BJ (cell line): ENCODE measurements around the gene ADPRHL1. TPM values are rescaled to one million over a fixed set of nuclear protein-coding genes. Genes with fewer than 3 reads are reported as not detected.

Experiments
- CTCF ChIA-PET: fragments of 350-600 bp; formaldehyde crosslinking; extraction: SDS; loops from one replicate; lab custom pipeline; 2021; ENCODE audit warnings: antibody characterized with exemption, inconsistent platforms; lab: Yijun Ruan, JAX
- POLR2A ChIA-PET: fragments of 300-600 bp; sonication (Branson Sonifier 250); formaldehyde crosslinking; extraction: SDS; loops from one replicate; lab custom pipeline; 2021; ENCODE audit warnings: antibody characterized with exemption; lab: Charles Lee
- DNase-seq: peaks from one replicate; pipeline ENCODE4 v3.0.0-alpha.2; 2011; ENCODE audit warnings: low read depth
- H3K27me3 ChIP-seq: 2 replicates; pipeline ENCODE4 v1.6.0; 2011; ENCODE audit warnings: low read length; ENCODE audit not compliant: control insufficient read depth, insufficient read depth
- H3K36me3 ChIP-seq: 2 replicates; pipeline ENCODE4 v1.5.1; 2011; ENCODE audit warnings: low read length; ENCODE audit not compliant: control insufficient read depth, insufficient read depth
- H3K4me3 ChIP-seq: 2 replicates; pipeline ENCODE4 v1.5.1; 2011; ENCODE audit warnings: low read depth, mild to moderate bottlenecking, control low read depth, low read length
- polyA plus RNA-seq: library from polyadenylated mRNA; depleted of rRNA; stranded (reverse); fragments of >200 nt; gene quantifications from 2 replicates; pipeline ENCODE4 v1.2.3, GENCODE V29; 2011
- TF ChIP-seq, protein P1 (sequence below): IDR thresholded peaks from 2 replicates; pipeline ENCODE4 v1.5.1; 2011; ENCODE audit warnings: low read depth, mild to moderate bottlenecking, control low read depth, inconsistent platforms, low read length, moderate library complexity; ENCODE audit not compliant: insufficient read depth

Gene ADPRHL1
- polyA plus RNA-seq, 1 experiment, result 1.1 TPM

DNA sequence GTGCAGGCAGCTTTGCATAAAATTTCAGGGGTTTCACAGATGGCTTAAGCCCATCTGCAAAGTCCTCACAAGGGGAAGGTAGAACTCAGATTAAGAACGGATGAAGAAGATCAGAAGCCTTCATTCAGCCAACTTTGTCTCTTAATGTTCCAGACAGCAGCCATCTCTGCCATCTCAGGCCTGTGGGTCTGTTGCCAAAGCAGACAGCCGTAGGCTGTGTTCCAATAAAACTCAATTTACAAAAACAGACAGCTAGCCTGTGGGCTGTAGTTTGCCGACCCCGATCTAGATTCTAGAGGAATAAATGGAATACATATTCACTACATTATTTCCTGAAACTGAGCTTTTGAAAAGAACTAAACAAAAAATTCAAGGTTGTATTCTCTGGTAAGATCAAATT is 33.4 kb upstream of the ADPRHL1 start:
- CTCF ChIA-PET, result no interaction called here
- no peak overlapping the region for H3K4me3 ChIP-seq
- H3K27me3 ChIP-seq, result no peaks in the 10 kb centered on the region
- POLR2A ChIA-PET, result no interaction called here
- TF ChIP-seq, protein P1, sequence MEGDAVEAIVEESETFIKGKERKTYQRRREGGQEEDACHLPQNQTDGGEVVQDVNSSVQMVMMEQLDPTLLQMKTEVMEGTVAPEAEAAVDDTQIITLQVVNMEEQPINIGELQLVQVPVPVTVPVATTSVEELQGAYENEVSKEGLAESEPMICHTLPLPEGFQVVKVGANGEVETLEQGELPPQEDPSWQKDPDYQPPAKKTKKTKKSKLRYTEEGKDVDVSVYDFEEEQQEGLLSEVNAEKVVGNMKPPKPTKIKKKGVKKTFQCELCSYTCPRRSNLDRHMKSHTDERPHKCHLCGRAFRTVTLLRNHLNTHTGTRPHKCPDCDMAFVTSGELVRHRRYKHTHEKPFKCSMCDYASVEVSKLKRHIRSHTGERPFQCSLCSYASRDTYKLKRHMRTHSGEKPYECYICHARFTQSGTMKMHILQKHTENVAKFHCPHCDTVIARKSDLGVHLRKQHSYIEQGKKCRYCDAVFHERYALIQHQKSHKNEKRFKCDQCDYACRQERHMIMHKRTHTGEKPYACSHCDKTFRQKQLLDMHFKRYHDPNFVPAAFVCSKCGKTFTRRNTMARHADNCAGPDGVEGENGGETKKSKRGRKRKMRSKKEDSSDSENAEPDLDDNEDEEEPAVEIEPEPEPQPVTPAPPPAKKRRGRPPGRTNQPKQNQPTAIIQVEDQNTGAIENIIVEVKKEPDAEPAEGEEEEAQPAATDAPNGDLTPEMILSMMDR, result no peak
- no peaks in the 10 kb centered on the region for H3K36me3 ChIP-seq
- DNase-seq, result no peak

DNA sequence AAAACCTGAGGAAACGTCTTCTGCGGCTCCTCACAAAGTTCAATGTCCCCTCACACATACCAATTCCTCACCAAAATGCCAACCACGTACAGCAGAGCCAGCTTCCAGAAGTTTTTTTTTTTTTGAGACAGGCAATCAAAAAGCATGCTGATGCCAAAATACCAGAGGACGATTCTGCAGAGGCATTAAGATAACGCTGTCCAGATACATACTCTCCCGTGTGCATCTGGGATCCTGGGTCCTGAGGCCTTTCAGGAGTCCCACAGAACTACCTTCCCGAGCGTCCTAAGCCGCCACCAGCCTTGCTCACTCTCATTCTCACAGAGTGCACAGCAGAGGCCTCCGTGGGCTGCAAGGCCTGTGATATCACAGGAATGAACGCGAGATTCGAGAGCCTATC is 32.3 kb upstream of the ADPRHL1 start:
- POLR2A ChIA-PET, result no interaction called here
- Histone ChIP-seq H3K36me3 (no peaks in the 10 kb centered on the region), H3K4me3 (no peak overlapping the region), H3K27me3 (no peaks in the 10 kb centered on the region)
- no peak for DNase-seq
- CTCF ChIA-PET, result interaction anchor here (0.6 to 0.7 kb wide), 3 partner anchors 12 to 90 kb away, joined by 4 to 6 read pairs (median 6); no protein-coding TSS in a partner anchor
- TF ChIP-seq, protein P1, result no peak

DNA sequence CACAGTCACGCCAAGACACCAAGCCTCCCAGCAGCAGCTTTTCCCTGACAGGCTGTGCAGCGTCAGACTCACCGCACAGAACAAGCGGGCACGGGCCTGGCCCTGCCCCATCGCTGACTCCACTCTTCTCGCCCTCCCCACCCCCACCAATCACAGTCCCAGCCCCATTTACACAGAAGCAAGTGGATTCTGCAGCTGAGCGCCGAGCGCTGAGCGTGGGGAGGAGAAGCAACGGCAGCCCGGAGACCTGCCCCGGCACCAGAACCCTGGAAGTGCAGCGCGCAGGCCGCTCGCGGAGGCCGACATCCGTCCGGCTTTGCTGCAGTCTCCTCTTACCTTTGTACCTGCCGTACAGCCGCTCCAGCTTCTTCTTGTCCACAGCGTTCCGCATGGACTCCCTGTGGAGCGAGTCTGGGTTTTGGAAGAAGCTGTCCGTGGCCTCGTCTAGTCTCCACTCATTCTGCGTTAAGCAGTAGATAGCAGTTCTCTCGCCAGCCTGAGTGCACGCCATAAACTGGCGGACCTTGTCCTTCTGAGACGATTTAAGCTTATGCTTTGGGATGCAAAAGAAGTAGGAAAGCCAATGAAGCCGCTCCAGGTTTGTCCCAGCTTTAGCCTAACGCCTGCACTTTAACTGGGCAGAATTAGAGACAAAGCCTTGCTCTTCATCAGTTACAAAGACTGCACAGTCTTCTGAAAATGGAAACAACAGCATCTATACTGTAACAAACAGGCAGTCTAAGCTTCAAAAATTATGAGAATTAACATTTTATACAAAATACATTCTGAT is 30.4 kb upstream of the ADPRHL1 start:
- CTCF ChIA-PET, result interaction anchor here (1.0 kb wide), 1 partner anchor 18 kb away, joined by 4 read pairs; no protein-coding TSS in a partner anchor
- 0 out of 2 replicates have a peak, but pooled peaks cover 2% of the 10 kb centered on the region for H3K36me3 ChIP-seq
- POLR2A ChIA-PET, result no interaction called here
- H3K27me3 ChIP-seq, result no peaks in the 10 kb centered on the region
- TF ChIP-seq, protein P1, result no peak
- no peak overlapping the region for H3K4me3 ChIP-seq
- DNase-seq, result no peak

DNA sequence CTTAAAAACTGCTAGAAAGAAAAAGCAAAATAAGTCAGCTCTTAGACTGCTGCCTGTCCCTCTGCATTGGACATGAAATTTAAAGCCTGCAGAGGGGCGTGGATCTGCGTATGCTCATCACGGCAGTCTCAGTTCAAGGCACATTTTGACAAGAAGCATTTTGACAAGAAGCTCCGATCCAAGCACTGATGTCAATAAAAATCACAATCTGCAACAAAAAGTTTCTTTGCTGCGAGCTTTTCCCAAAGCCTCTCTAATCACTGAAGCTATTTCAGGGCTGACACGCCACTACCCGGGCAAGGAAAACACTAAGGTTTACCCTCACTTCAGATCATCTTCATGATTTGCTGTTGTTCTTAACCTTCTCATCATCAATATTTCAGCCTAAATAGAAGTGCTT is 29.8 kb upstream of the ADPRHL1 start:
- ChIA-PET CTCF (interaction anchor here (1.0 kb wide), 1 partner anchor 18 kb away, joined by 4 read pairs; no protein-coding TSS in a partner anchor), POLR2A (no interaction called here)
- TF ChIP-seq, protein P1, result no peak
- DNase-seq, result no peak
- H3K36me3 ChIP-seq, result 0 out of 2 replicates have a peak, but pooled peaks cover 2% of the 10 kb centered on the region
- no peaks in the 10 kb centered on the region for H3K27me3 ChIP-seq
- no peak overlapping the region for H3K4me3 ChIP-seq

DNA sequence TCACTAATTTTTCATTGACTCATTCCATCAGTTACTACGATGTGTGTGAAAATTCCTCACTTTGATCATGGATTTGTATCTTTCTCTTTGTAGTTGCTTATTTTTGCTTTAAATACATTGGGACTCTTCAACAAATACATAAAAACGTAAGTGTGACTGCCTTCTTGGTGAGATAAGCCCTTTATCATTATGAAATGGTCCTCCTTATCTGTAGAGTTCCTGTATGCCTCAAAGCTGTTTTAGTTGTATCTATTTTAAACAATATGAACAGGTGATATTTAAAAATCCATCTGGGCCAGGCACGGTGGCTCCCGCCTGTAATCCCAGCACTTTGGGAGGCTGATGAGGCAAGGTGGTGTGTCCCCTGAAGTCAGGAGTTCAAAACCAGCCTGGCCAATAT is 25.9 kb upstream of the ADPRHL1 start:
- Histone ChIP-seq H3K4me3 (no peak overlapping the region), H3K27me3 (no peaks in the 10 kb centered on the region), H3K36me3 (peaks cover 10% of the 10 kb centered on the region)
- CTCF ChIA-PET, result no interaction called here
- TF ChIP-seq, protein P1, result no peak
- POLR2A ChIA-PET, result no interaction called here
- no peak for DNase-seq
